CD14-positive monocyte (primary cell): ENCODE data around the gene SERPINA4. TPM values are rescaled to one million over a fixed set of nuclear protein-coding genes. Genes with fewer than 3 reads are reported as not detected.

ENCODE experiments used
- DNase-seq, 3 donors: peaks; one replicate each; pipeline ENCODE4 v3.0.0-alpha.2; 2011 to 2022
- H2AFZ ChIP-seq: 2 replicates; pipeline ENCODE4 v1.6.0; 2012; ENCODE audit warnings: mild to moderate bottlenecking, low read depth, low read length, inconsistent platforms; ENCODE audit not compliant: insufficient read depth, poor library complexity, severe bottlenecking
- H3K27ac ChIP-seq, 2 donors: 1 replicate in 1 of 2; 2 replicates in 1 of 2; pipeline ENCODE4 v1.5.1; 2012 to 2013; ENCODE audit warnings: low read length in 2 of 2, control low read depth in 1 of 2, inconsistent platforms in 1 of 2, low read depth in 1 of 2, mild to moderate bottlenecking in 1 of 2
- H3K27me3 ChIP-seq, 2 donors: one replicate each; pipeline versions ENCODE4 v1.6.0 to v1.6.1; 2011 to 2013; ENCODE audit warnings: low read length in 2 of 2; ENCODE audit not compliant: control insufficient read depth in 2 of 2, insufficient read depth in 2 of 2
- H3K36me3 ChIP-seq, 2 donors: replicated peaks in 1 of 2; 1 replicate in 1 of 2; 2 replicates in 1 of 2; pipeline versions ENCODE4 v1.5.1 to v1.6.1; 2012 to 2013; ENCODE audit warnings: low read length in 2 of 2, control low read depth in 1 of 2, inconsistent platforms in 1 of 2, mild to moderate bottlenecking in 1 of 2; ENCODE audit not compliant: insufficient read depth in 2 of 2, control insufficient read depth in 1 of 2
- H3K4me1 ChIP-seq, 2 donors: 1 replicate in 1 of 2; 2 replicates in 1 of 2; pipeline versions ENCODE4 v1.5.1 to v1.6.1; 2012 to 2013; ENCODE audit warnings: low read length in 2 of 2, control low read depth in 1 of 2, inconsistent platforms in 1 of 2, mild to moderate bottlenecking in 1 of 2, moderate library complexity in 1 of 2; ENCODE audit not compliant: insufficient read depth in 2 of 2, control insufficient read depth in 1 of 2
- H3K4me2 ChIP-seq: replicated peaks from 2 replicates; pipeline ENCODE3; 2012; ENCODE audit warnings: low read length, moderate library complexity, mild to moderate bottlenecking; ENCODE audit not compliant: poor library complexity, severe bottlenecking; ENCODE audit errors: extremely low read depth
- H3K4me3 ChIP-seq, 3 experiments: fragments of 200-600 bp in 1 of 3; sonication (generic) in 1 of 3; replicated peaks in 1 of 3; 1 replicate in 2 of 3; 2 replicates in 1 of 3; pipeline ENCODE4 v1.5.1; 2011 to 2013; ENCODE audit warnings: low read length in 3 of 3, mild to moderate bottlenecking in 3 of 3, control low read depth in 2 of 3, low read depth in 2 of 3, inconsistent platforms in 1 of 3, moderate library complexity in 1 of 3
- H3K79me2 ChIP-seq: 2 replicates; pipeline ENCODE4 v1.6.0; 2012; ENCODE audit warnings: mild to moderate bottlenecking, control low read depth, inconsistent platforms, low read length, moderate library complexity; ENCODE audit not compliant: insufficient read depth
- H3K9ac ChIP-seq: 2 replicates; pipeline ENCODE4 v1.6.0; 2017; ENCODE audit warnings: low read length, mild to moderate bottlenecking; ENCODE audit not compliant: insufficient read depth, poor library complexity, severe bottlenecking
- H3K9me3 ChIP-seq, 2 donors: replicated peaks in 1 of 2; 1 replicate in 1 of 2; 2 replicates in 1 of 2; pipeline versions ENCODE4 v1.5.1 to v1.6.1; 2012 to 2013; ENCODE audit warnings: low read length in 2 of 2, control low read depth in 1 of 2; ENCODE audit not compliant: control insufficient read depth in 1 of 2, insufficient read depth in 1 of 2
- H4K20me1 ChIP-seq: 2 replicates; pipeline ENCODE4 v1.6.0; 2012; ENCODE audit warnings: mild to moderate bottlenecking, low read length, control low read depth, moderate library complexity; ENCODE audit not compliant: insufficient read depth
- H3K27ac Mint-ChIP-seq, 7 donors: one replicate each; pipeline ENCODE4 v1.8.0; 2020; ENCODE audit warnings: mild to moderate bottlenecking in 7 of 7, mixed read lengths in 7 of 7, moderate library complexity in 6 of 7, inconsistent platforms in 2 of 7
- H3K27me3 Mint-ChIP-seq, 3 donors: one replicate each; pipeline ENCODE4 v1.8.0; 2021 to 2022; ENCODE audit warnings: low read depth in 3 of 3, mild to moderate bottlenecking in 3 of 3, mixed read lengths in 3 of 3, moderate library complexity in 3 of 3, inconsistent platforms in 1 of 3
- H3K36me3 Mint-ChIP-seq, 2 donors: one replicate each; pipeline ENCODE4 v1.8.0; 2020; ENCODE audit warnings: mixed read lengths in 2 of 2, inconsistent platforms in 1 of 2, mild to moderate bottlenecking in 1 of 2
- H3K4me1 Mint-ChIP-seq: one replicate; pipeline ENCODE4 v1.8.0; 2020; ENCODE audit warnings: mild to moderate bottlenecking, mixed read lengths
- H3K4me3 Mint-ChIP-seq, 2 donors: one replicate each; pipeline ENCODE4 v1.8.0; 2020; ENCODE audit warnings: mild to moderate bottlenecking in 2 of 2, mixed read lengths in 2 of 2, moderate library complexity in 1 of 2
- H3K9me3 Mint-ChIP-seq, 7 donors: one replicate each; pipeline ENCODE4 v1.8.0; 2020 to 2022; ENCODE audit warnings: mixed read lengths in 7 of 7, mild to moderate bottlenecking in 6 of 7, moderate library complexity in 6 of 7, inconsistent platforms in 2 of 7
- CTCF ChIP-seq: fragments of 200-600 bp; IDR thresholded peaks from one replicate; pipeline ENCODE4 v1.8.0; 2022; ENCODE audit warnings: antibody characterized with exemption, mild to moderate bottlenecking
- WGBS: methylation state at CpG from one replicate; pipeline ENCODE4 v1.1.5; 2013; ENCODE audit warnings: missing lambda C conversion rate; ENCODE audit not compliant: insufficient coverage; 5-methylcytosine and 5-hydroxymethylcytosine counted together
- intact Hi-C, 2 donors: fragments of 100-400 bp; cut with micrococcal nuclease; formaldehyde crosslinking; loops; one replicate each; pipeline versions ENCODE4 v1.15.0 to v1.15.1; 2023
- polyA plus RNA-seq, 3 donors: library from polyadenylated mRNA; depleted of rRNA in 1 of 3; unstranded in 2 of 3; stranded (reverse) in 1 of 3; fragments of 300-500 nt in 2 of 3; fragments of >200 nt in 1 of 3; fragmentation: Illumina TruSeq in 2 of 3; gene quantifications; 1 replicate in 2 of 3; 2 replicates in 1 of 3; pipeline ENCODE4 v1.2.3, GENCODE V29; 2012 to 2021

SERPINA4 gene
- polyA plus RNA-seq, 3 donors: not detected

- intact Hi-C loops: no loop called here
- Histone ChIP-seq H3K36me3 (no peaks in the 10 kb centered on the region), H4K20me1 (no peaks in the 10 kb centered on the region), H3K9ac (no peak overlapping the region), H2AFZ (no peak overlapping the region), H3K4me2 (no peak overlapping the region), H3K27ac (no peak overlapping the region), H3K4me1 (no peaks in the 10 kb centered on the region), H3K27me3 (no peaks in the 10 kb centered on the region), H3K79me2 (no peaks in the 10 kb centered on the region), H3K9me3 (peaks cover 0 to 11% of the 10 kb centered on the region in 2 donors), H3K4me3 (no peak overlapping the region)
- 79% methylated on average over 2 of the region's 2 CpGs for WGBS
- H3K36me3 Mint-ChIP-seq: no peaks in the 10 kb centered on the region
- no peak overlapping the region for H3K4me3 Mint-ChIP-seq
- H3K9me3 Mint-ChIP-seq: peaks cover 6 to 23% (median 19%) of the 10 kb centered on the region in 7 donors
- TF ChIP-seq CTCF: no peak
- H3K27me3 Mint-ChIP-seq: peaks cover 2 to 5% (median 5%) of the 10 kb centered on the region in 3 donors
- H3K27ac Mint-ChIP-seq: no peak overlapping the region
- no peak for DNase-seq
- H3K4me1 Mint-ChIP-seq: no peaks in the 10 kb centered on the region
Observed at GRCh38 chr14:94558842-94559241, 2.4 kb upstream of the SERPINA4 start.

- H3K4me1 Mint-ChIP-seq: no peaks in the 10 kb centered on the region
- no peak overlapping the region for H3K4me3 Mint-ChIP-seq
- WGBS: 89% methylated on average over 9 of the region's 9 CpGs
- peaks cover 2 to 5% (median 3%) of the 10 kb centered on the region in 3 donors for H3K27me3 Mint-ChIP-seq
- TF ChIP-seq CTCF: no peak
- Histone ChIP-seq H3K27ac (no peak overlapping the region), H3K9me3 (peaks cover 0 to 11% of the 10 kb centered on the region in 2 donors), H3K27me3 (no peaks in the 10 kb centered on the region), H3K36me3 (no peaks in the 10 kb centered on the region), H3K4me3 (no peak overlapping the region), H3K4me1 (no peaks in the 10 kb centered on the region), H3K4me2 (no peak overlapping the region), H3K9ac (no peak overlapping the region), H3K79me2 (no peaks in the 10 kb centered on the region), H2AFZ (no peak overlapping the region), H4K20me1 (no peaks in the 10 kb centered on the region)
- intact Hi-C loops: no loop called here
- H3K27ac Mint-ChIP-seq: no peak overlapping the region
- H3K36me3 Mint-ChIP-seq: no peaks in the 10 kb centered on the region
- DNase-seq: no peak
- peaks cover 6 to 22% (median 16%) of the 10 kb centered on the region in 7 donors for H3K9me3 Mint-ChIP-seq
Observed at GRCh38 chr14:94559638-94560290, 1.5 kb upstream of the SERPINA4 start.
